Tibial artery (tissue), 4 donors: ENCODE results near the gene FXN.

Experiments used
- DNase-seq, 2 donors: peaks; one replicate each; pipeline ENCODE4 v3.0.0-alpha.2; 2019
- H3K27ac ChIP-seq, 2 donors: fragments of 200-600 bp; sonication (generic) in 1 of 2; 1 replicate in 1 of 2; 2 replicates in 1 of 2; pipeline ENCODE4 v1.5.1; 2018 to 2019; ENCODE audit warnings: mild to moderate bottlenecking in 1 of 2
- H3K27me3 ChIP-seq, 2 donors: fragments of 200-600 bp; sonication (generic) in 1 of 2; one replicate each; pipeline versions ENCODE4 v1.5.1 to v1.6.0; 2016 to 2019
- H3K36me3 ChIP-seq, 3 donors: fragments of 200-600 bp; sonication (generic) in 2 of 3; one replicate each; pipeline ENCODE4 v1.5.1; 2016 to 2019; ENCODE audit warnings: mild to moderate bottlenecking in 2 of 3
- H3K4me1 ChIP-seq, 4 donors: fragments of 200-600 bp; sonication (generic) in 2 of 4; 1 replicate in 3 of 4; 2 replicates in 1 of 4; pipeline ENCODE4 v1.5.1; 2016 to 2019
- H3K4me3 ChIP-seq, 2 donors: fragments of 200-600 bp; sonication (generic) in 1 of 2; 1 replicate in 1 of 2; 2 replicates in 1 of 2; pipeline ENCODE4 v1.5.1; 2018 to 2019; ENCODE audit warnings: mild to moderate bottlenecking in 2 of 2
- H3K9me3 ChIP-seq, 3 donors: fragments of 200-600 bp; sonication (generic) in 1 of 3; one replicate each; pipeline ENCODE4 v1.5.1; 2016 to 2019
- CTCF ChIP-seq, 2 experiments: fragments of 200-600 bp in 1 of 2; fragments of 450-650 bp in 1 of 2; IDR thresholded peaks; one replicate each; pipeline ENCODE4 v1.5.1; 2017 to 2019; ENCODE audit warnings: antibody characterized with exemption in 2 of 2, mild to moderate bottlenecking in 1 of 2, moderate library complexity in 1 of 2
- intact Hi-C: fragments of 100-400 bp; cut with DNase I; formaldehyde crosslinking; loops from one replicate; pipeline ENCODE4 v1.15.0; 2023; ENCODE audit warnings: low total_unique reads

Gene FXN

GRCh38 chr9:69027355-69028097 is 8.0 kb upstream of the FXN start:
- Histone ChIP-seq H3K4me1 (no peaks in the 10 kb centered on the region), H3K36me3 (no peaks in the 10 kb centered on the region), H3K9me3 (no peaks in the 10 kb centered on the region), H3K27ac (no peak overlapping the region), H3K4me3 (no peak overlapping the region), H3K27me3 (no peaks in the 10 kb centered on the region)
- TF ChIP-seq CTCF (IDR thresholded peaks at IDR 0.05) = peak; percentile 56 to 70
- no peak for DNase-seq
- intact Hi-C loops = loop anchor here (10.0 kb wide), 1 partner anchor 443 kb away; no protein-coding TSS in a partner anchor

- Histone ChIP-seq H3K9me3 (no peaks in the 10 kb centered on the region), H3K4me3 (no peak overlapping the region), H3K27ac (no peak overlapping the region), H3K4me1 (no peaks in the 10 kb centered on the region), H3K27me3 (no peaks in the 10 kb centered on the region), H3K36me3 (no peaks in the 10 kb centered on the region)
- TF ChIP-seq CTCF (IDR thresholded peaks at IDR 0.05) = no peak
- intact Hi-C loops = loop anchor here (10.0 kb wide), 1 partner anchor 444 kb away; no protein-coding TSS in a partner anchor
- DNase-seq = no peak
Observed at GRCh38 chr9:69028754-69029153, 6.8 kb upstream of the FXN start.

- Histone ChIP-seq H3K27me3 (no peaks in the 10 kb centered on the region), H3K4me1 (no peaks in the 10 kb centered on the region), H3K4me3 (no peak overlapping the region), H3K9me3 (no peaks in the 10 kb centered on the region), H3K27ac (no peak overlapping the region), H3K36me3 (no peaks in the 10 kb centered on the region)
- DNase-seq = no peak
- TF ChIP-seq CTCF (IDR thresholded peaks at IDR 0.05) = no peak
- intact Hi-C loops = loop anchor here (10.0 kb wide), 1 partner anchor 445 kb away; no protein-coding TSS in a partner anchor
Observed at GRCh38 chr9:69029535-69029934, 6.0 kb upstream of the FXN start.

- TF ChIP-seq CTCF (IDR thresholded peaks at IDR 0.05) = no peak
- Histone ChIP-seq H3K36me3 (no peaks in the 10 kb centered on the region), H3K4me3 (no peak overlapping the region), H3K27ac (no peak overlapping the region), H3K4me1 (peaks cover 0 to 5% (median 2%) of the 10 kb centered on the region in 4 donors), H3K9me3 (no peaks in the 10 kb centered on the region), H3K27me3 (no peaks in the 10 kb centered on the region)
- no peak for DNase-seq
- intact Hi-C loops = no loop called here
Observed at GRCh38 chr9:69030851-69031645, 4.5 kb upstream of the FXN start.

- TF ChIP-seq CTCF (IDR thresholded peaks at IDR 0.05) = no peak
- Histone ChIP-seq H3K4me1 (peaks cover 0 to 11% (median 5%) of the 10 kb centered on the region in 4 donors), H3K27ac (no peak overlapping the region), H3K36me3 (no peaks in the 10 kb centered on the region), H3K4me3 (no peak overlapping the region), H3K27me3 (no peaks in the 10 kb centered on the region), H3K9me3 (no peaks in the 10 kb centered on the region)
- intact Hi-C loops = no loop called here
- DNase-seq = peak in 1 of 2 donors; percentile 32
Observed at GRCh38 chr9:69034071-69034470, 1.5 kb upstream of the FXN start.
